Smooth muscle cell (in vitro differentiated cells): Measurements from ENCODE around the gene AKR1E2. TPM values are rescaled to one million over a fixed set of nuclear protein-coding genes. Genes with fewer than 3 reads are reported as not detected.

Source experiments
- DNase-seq: peaks from one replicate; lab custom pipeline; 2025; ENCODE audit not compliant: unreplicated experiment; lab: John Stamatoyannopoulos, UW
- H2AFZ ChIP-seq: fragments of 200-600 bp; sonication (generic); 2 replicates; pipeline ENCODE4 v1.6.0; 2016; ENCODE audit warnings: antibody characterized with exemption, low read depth, mild to moderate bottlenecking
- H3F3A ChIP-seq: fragments of 200-600 bp; sonication (generic); 2 replicates; pipeline ENCODE4 v1.6.0; 2017; ENCODE audit warnings: antibody characterized with exemption, low read depth
- H3K27ac ChIP-seq: fragments of 200-600 bp; sonication (generic); 2 replicates; pipeline ENCODE4 v1.5.1; 2016; ENCODE audit warnings: low read depth, mild to moderate bottlenecking
- H3K27me3 ChIP-seq: fragments of 200-600 bp; sonication (generic); 2 replicates; pipeline ENCODE4 v1.6.1; 2016; ENCODE audit warnings: low read depth, mild to moderate bottlenecking
- H3K36me3 ChIP-seq: fragments of 200-600 bp; sonication (generic); 2 replicates; pipeline ENCODE4 v1.5.1; 2016; ENCODE audit warnings: low read depth
- H3K4me1 ChIP-seq: fragments of 200-600 bp; sonication (generic); 2 replicates; pipeline ENCODE4 v1.5.1; 2016; ENCODE audit warnings: low read depth
- H3K4me2 ChIP-seq: fragments of 200-600 bp; sonication (generic); 2 replicates; pipeline ENCODE4 v1.6.0; 2016; ENCODE audit warnings: mild to moderate bottlenecking
- H3K4me3 ChIP-seq: fragments of 200-600 bp; sonication (generic); 2 replicates; pipeline ENCODE4 v1.5.1; 2016; ENCODE audit warnings: mild to moderate bottlenecking
- H3K79me2 ChIP-seq: fragments of 200-600 bp; sonication (generic); 2 replicates; pipeline ENCODE4 v1.6.0; 2016; ENCODE audit warnings: low read depth, mild to moderate bottlenecking
- H3K9ac ChIP-seq: fragments of 200-600 bp; sonication (generic); 2 replicates; pipeline ENCODE4 v1.6.0; 2016; ENCODE audit warnings: low read depth
- H3K9me3 ChIP-seq: fragments of 200-600 bp; sonication (generic); replicated peaks from 2 replicates; pipeline ENCODE4 v1.5.1; 2016; ENCODE audit warnings: low read depth
- H4K20me1 ChIP-seq: fragments of 200-600 bp; sonication (generic); 2 replicates; pipeline ENCODE4 v1.6.0; 2016; ENCODE audit warnings: low read depth
- CTCF ChIP-seq: fragments of 200-600 bp; sonication (generic); IDR thresholded peaks from 2 replicates; pipeline ENCODE4 v1.5.1; 2017; ENCODE audit warnings: borderline replicate concordance, mild to moderate bottlenecking, antibody characterized with exemption; ENCODE audit not compliant: insufficient read depth, poor library complexity, severe bottlenecking
- WGBS: methylation state at CpG from one replicate; pipeline ENCODE4 v1.1.7; 2016; ENCODE audit warnings: low lambda C conversion rate; 5-methylcytosine and 5-hydroxymethylcytosine counted together
- polyA plus RNA-seq: library from polyadenylated mRNA; unstranded; fragments of >200 nt; fragmentation: Nextera tagmentation; extraction: Ambion mirVana; gene quantifications from 2 replicates; pipeline ENCODE4 v1.2.1, GENCODE V29; 2016
- total RNA-seq: library from RNA; depleted of rRNA; stranded (reverse); fragments of >200 nt; gene quantifications from 2 replicates; pipeline ENCODE4 v1.2.3, GENCODE V29; 2014

Gene AKR1E2
- total and polyA plus RNA-seq, 2 experiments from 2014 or later, result 3.0 to 7.2 TPM

- H3K9ac ChIP-seq, result no peak overlapping the region
- no peaks in the 10 kb centered on the region for H3K9me3 ChIP-seq
- H3K27me3 ChIP-seq, result no peaks in the 10 kb centered on the region
- H3K36me3 ChIP-seq, result no peaks in the 10 kb centered on the region
- no peaks in the 10 kb centered on the region for H3F3A ChIP-seq
- H3K79me2 ChIP-seq, result no peaks in the 10 kb centered on the region
- TF ChIP-seq CTCF, result no peak
- DNase-seq, result no peak
- no peaks in the 10 kb centered on the region for H3K4me1 ChIP-seq
- 97% methylated on average over 2 of the region's 2 CpGs for WGBS
- no peak overlapping the region for H3K4me2 ChIP-seq
- no peak overlapping the region for H3K27ac ChIP-seq
- H3K4me3 ChIP-seq, result no peak overlapping the region
- H2AFZ ChIP-seq, result no peak overlapping the region
- H4K20me1 ChIP-seq, result no peaks in the 10 kb centered on the region
Observed at GRCh38 chr10:4780091-4780490, 45.9 kb upstream of the AKR1E2 start.

- no peak for TF ChIP-seq CTCF
- H4K20me1 ChIP-seq, result no peaks in the 10 kb centered on the region
- no peak overlapping the region for H3K4me2 ChIP-seq
- no peak overlapping the region for H3K9ac ChIP-seq
- no peaks in the 10 kb centered on the region for H3K36me3 ChIP-seq
- no peak overlapping the region for H3K27ac ChIP-seq
- no peaks in the 10 kb centered on the region for H3F3A ChIP-seq
- H3K79me2 ChIP-seq, result no peaks in the 10 kb centered on the region
- H3K4me1 ChIP-seq, result no peaks in the 10 kb centered on the region
- 61% methylated on average over 6 of the region's 6 CpGs for WGBS
- no peaks in the 10 kb centered on the region for H3K27me3 ChIP-seq
- H3K4me3 ChIP-seq, result no peak overlapping the region
- no peak overlapping the region for H2AFZ ChIP-seq
- DNase-seq, result no peak
- no peaks in the 10 kb centered on the region for H3K9me3 ChIP-seq
Observed at GRCh38 chr10:4780782-4781181, 45.2 kb upstream of the AKR1E2 start.

GRCh38 chr10:4781955-4782354, 44.1 kb upstream of the AKR1E2 start:
- Histone ChIP-seq H2AFZ (no peak overlapping the region), H4K20me1 (no peaks in the 10 kb centered on the region), H3K27ac (no peak overlapping the region), H3K4me1 (no peaks in the 10 kb centered on the region), H3F3A (no peaks in the 10 kb centered on the region), H3K4me2 (no peak overlapping the region), H3K9me3 (no peaks in the 10 kb centered on the region), H3K27me3 (no peaks in the 10 kb centered on the region), H3K79me2 (no peaks in the 10 kb centered on the region), H3K9ac (no peak overlapping the region), H3K36me3 (no peaks in the 10 kb centered on the region), H3K4me3 (no peak overlapping the region)
- DNase-seq, result no peak
- no peak for TF ChIP-seq CTCF
- 92% methylated on average over 3 of the region's 3 CpGs for WGBS

- Histone ChIP-seq H3K79me2 (no peaks in the 10 kb centered on the region), H3K36me3 (no peaks in the 10 kb centered on the region), H2AFZ (no peak overlapping the region), H3F3A (no peaks in the 10 kb centered on the region), H3K4me3 (no peak overlapping the region), H3K27ac (no peak overlapping the region), H3K4me1 (no peaks in the 10 kb centered on the region), H3K9ac (no peak overlapping the region), H4K20me1 (no peaks in the 10 kb centered on the region), H3K4me2 (no peak overlapping the region), H3K27me3 (no peaks in the 10 kb centered on the region), H3K9me3 (no peaks in the 10 kb centered on the region)
- 65% methylated on average over 8 of the region's 8 CpGs for WGBS
- peak; percentile 8 for TF ChIP-seq CTCF
- no peak for DNase-seq
Observed at GRCh38 chr10:4784667-4785333, 41.2 kb upstream of the AKR1E2 start.
